Measurements from ENCODE around the gene GNB1.

GRCh38 chr1:1928231-1929101 is 37.6 kb upstream of the GNB1 start:
- TF ChIP-seq CTCF (IDR thresholded peaks at IDR 0.05; ENCODE audit: low read depth, low read length, poor library complexity, severe bottlenecking) (no peak), EZH2phosphoT487 (IDR thresholded peaks at IDR 0.05; ENCODE audit: borderline replicate concordance, low read length) (no peak)

Data from DOHH2 (cell line).